SK-N-SH treated with all-trans-retinoic acid at 6 μM for 48 hours (cell line): Measurements from ENCODE around the gene VIM.

Experiments
- ATAC-seq: fragments of 200-7000 bp; cut with Tn5 transposase; 3 replicates; pipeline ENCODE4 v1.9.1; 2020; ENCODE audit warnings: mild to moderate bottlenecking, moderate library complexity
- BACH2 ChIP-seq: fragments of 250-450 bp; sonication (Bioruptor Pico); IDR thresholded peaks from 2 replicates; pipeline ENCODE4 v1.9.0; 2021; ENCODE audit warnings: mild to moderate bottlenecking, borderline replicate concordance
- CSDC2 ChIP-seq: fragments of 250-450 bp; sonication (Bioruptor Pico); IDR thresholded peaks from 2 replicates; pipeline ENCODE4 v1.5.0; 2020; ENCODE audit warnings: mild to moderate bottlenecking, moderate library complexity
- ESRRG ChIP-seq: fragments of 250-450 bp; sonication (Bioruptor Pico); IDR thresholded peaks from 2 replicates; pipeline ENCODE4 v1.6.1; 2021; ENCODE audit warnings: mild to moderate bottlenecking
- ISL1 ChIP-seq: fragments of 250-450 bp; sonication (Bioruptor Pico); IDR thresholded peaks from 2 replicates; pipeline ENCODE4 v2.1.2; 2022; ENCODE audit warnings: mild to moderate bottlenecking, moderate library complexity
- OSR1 ChIP-seq: fragments of 250-450 bp; sonication (Bioruptor Pico); IDR thresholded peaks from 2 replicates; pipeline ENCODE4 v1.8.0; 2022; ENCODE audit warnings: moderate library complexity, mild to moderate bottlenecking, inconsistent platforms
- PATZ1 ChIP-seq: fragments of 250-450 bp; sonication (Bioruptor Pico); IDR thresholded peaks from 2 replicates; pipeline ENCODE4 v1.8.0; 2020; ENCODE audit warnings: mild to moderate bottlenecking, moderate library complexity, borderline replicate concordance
- POU6F1 ChIP-seq: fragments of 250-450 bp; sonication (Bioruptor Pico); IDR thresholded peaks from 2 replicates; pipeline ENCODE4 v1.8.0; 2021; ENCODE audit warnings: low read depth, mild to moderate bottlenecking, moderate library complexity, borderline replicate concordance
- RARB ChIP-seq: fragments of 250-450 bp; sonication (Bioruptor Pico); IDR thresholded peaks from 2 replicates; pipeline ENCODE4 v1.8.0; 2021; ENCODE audit warnings: mild to moderate bottlenecking, moderate library complexity
- SNAI2 ChIP-seq: fragments of 250-450 bp; sonication (Bioruptor Pico); IDR thresholded peaks from 2 replicates; pipeline ENCODE4 v1.5.0; 2020; ENCODE audit warnings: mild to moderate bottlenecking, moderate library complexity
- TCF4 ChIP-seq: fragments of 250-450 bp; sonication (Bioruptor Pico); IDR thresholded peaks from 2 replicates; pipeline ENCODE4 v1.8.0; 2021; ENCODE audit warnings: mild to moderate bottlenecking, moderate library complexity, borderline replicate concordance
- TSHZ2 ChIP-seq: fragments of 250-450 bp; sonication (Bioruptor Pico); IDR thresholded peaks from 2 replicates; pipeline ENCODE4 v1.5.0; 2020; ENCODE audit warnings: mild to moderate bottlenecking, moderate library complexity
- ZFP30 ChIP-seq: fragments of 450-650 bp; formaldehyde crosslinking; IDR thresholded peaks from 2 replicates; pipeline ENCODE4 v1.5.0; 2022; ENCODE audit warnings: mild to moderate bottlenecking, moderate library complexity
- ZNF70 ChIP-seq: fragments of 450-650 bp; formaldehyde crosslinking; IDR thresholded peaks from 2 replicates; pipeline ENCODE4 v1.5.0; 2020; ENCODE audit warnings: mild to moderate bottlenecking, moderate library complexity
- TF ChIP-seq, protein P1 (sequence below): fragments of 250-450 bp; sonication (Bioruptor Pico); IDR thresholded peaks from 2 replicates; pipeline ENCODE4 v1.5.1; 2020; ENCODE audit warnings: low read depth, mild to moderate bottlenecking, moderate library complexity
- TF ChIP-seq, protein P2 (sequence below): fragments of 250-450 bp; sonication (Bioruptor Pico); IDR thresholded peaks from 2 replicates; pipeline ENCODE4 v1.5.1; 2021; ENCODE audit warnings: mild to moderate bottlenecking, moderate library complexity

The VIM gene

GRCh38 chr10:17255512-17255911, 27.5 kb downstream of the VIM start:
- no peak for TF ChIP-seq RARB (CRISPR knock-in tag)
- ATAC-seq, result no peak

GRCh38 chr10:17256051-17256450, 28.0 kb downstream of the VIM start:
- ATAC-seq, result peak; percentile 22; the same call in 2 of the 3 replicates
- TF ChIP-seq, protein P1, sequence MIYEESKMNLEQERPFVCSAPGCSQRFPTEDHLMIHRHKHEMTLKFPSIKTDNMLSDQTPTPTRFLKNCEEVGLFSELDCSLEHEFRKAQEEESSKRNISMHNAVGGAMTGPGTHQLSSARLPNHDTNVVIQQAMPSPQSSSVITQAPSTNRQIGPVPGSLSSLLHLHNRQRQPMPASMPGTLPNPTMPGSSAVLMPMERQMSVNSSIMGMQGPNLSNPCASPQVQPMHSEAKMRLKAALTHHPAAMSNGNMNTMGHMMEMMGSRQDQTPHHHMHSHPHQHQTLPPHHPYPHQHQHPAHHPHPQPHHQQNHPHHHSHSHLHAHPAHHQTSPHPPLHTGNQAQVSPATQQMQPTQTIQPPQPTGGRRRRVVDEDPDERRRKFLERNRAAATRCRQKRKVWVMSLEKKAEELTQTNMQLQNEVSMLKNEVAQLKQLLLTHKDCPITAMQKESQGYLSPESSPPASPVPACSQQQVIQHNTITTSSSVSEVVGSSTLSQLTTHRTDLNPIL (CRISPR knock-in tag), result no peak
- no peak for TF ChIP-seq TSHZ2
- TF ChIP-seq OSR1, result no peak
- no peak for TF ChIP-seq ESRRG (CRISPR knock-in tag)
- no peak for TF ChIP-seq CSDC2 (CRISPR knock-in tag)
- no peak for TF ChIP-seq BACH2 (CRISPR knock-in tag)
- no peak for TF ChIP-seq RARB (CRISPR knock-in tag)
- TF ChIP-seq ISL1 (CRISPR knock-in tag), result no peak
- no peak for TF ChIP-seq POU6F1
- TF ChIP-seq, protein P2, sequence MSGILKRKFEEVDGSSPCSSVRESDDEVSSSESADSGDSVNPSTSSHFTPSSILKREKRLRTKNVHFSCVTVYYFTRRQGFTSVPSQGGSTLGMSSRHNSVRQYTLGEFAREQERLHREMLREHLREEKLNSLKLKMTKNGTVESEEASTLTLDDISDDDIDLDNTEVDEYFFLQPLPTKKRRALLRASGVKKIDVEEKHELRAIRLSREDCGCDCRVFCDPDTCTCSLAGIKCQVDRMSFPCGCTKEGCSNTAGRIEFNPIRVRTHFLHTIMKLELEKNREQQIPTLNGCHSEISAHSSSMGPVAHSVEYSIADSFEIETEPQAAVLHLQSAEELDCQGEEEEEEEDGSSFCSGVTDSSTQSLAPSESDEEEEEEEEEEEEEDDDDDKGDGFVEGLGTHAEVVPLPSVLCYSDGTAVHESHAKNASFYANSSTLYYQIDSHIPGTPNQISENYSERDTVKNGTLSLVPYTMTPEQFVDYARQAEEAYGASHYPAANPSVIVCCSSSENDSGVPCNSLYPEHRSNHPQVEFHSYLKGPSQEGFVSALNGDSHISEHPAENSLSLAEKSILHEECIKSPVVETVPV (CRISPR knock-in tag), result no peak

- peak; percentile 55 for ATAC-seq
- TF ChIP-seq TCF4 (CRISPR knock-in tag) (no peak), ISL1 (CRISPR knock-in tag) (peak; percentile 21; the same call in 1 of the 2 replicates)
Observed at GRCh38 chr10:17256627-17257026, 28.6 kb downstream of the VIM start.

GRCh38 chr10:17257466-17258321, 29.7 kb downstream of the VIM start:
- peak; percentile 94 for ATAC-seq
- no peak for TF ChIP-seq ISL1 (CRISPR knock-in tag)

GRCh38 chr10:17262502-17262901, 34.5 kb downstream of the VIM start:
- TF ChIP-seq ZNF70 (CRISPR knock-in tag), result no peak
- TF ChIP-seq ZFP30 (CRISPR knock-in tag), result no peak
- no peak for TF ChIP-seq SNAI2 (CRISPR knock-in tag)
- TF ChIP-seq PATZ1 (CRISPR knock-in tag), result no peak
- no peak for TF ChIP-seq BACH2 (CRISPR knock-in tag)
- ATAC-seq, result no peak
